Panc1 (cell line): ENCODE results near the gene RPS15.
"Not testable (repeated sequence)": the region's sequence is repeated elsewhere in the genome, so short reads cannot be mapped to it uniquely, and the experiment has no call there.

ENCODE experiments used
- CTCF ChIP-seq: fragments of 450-650 bp; IDR thresholded peaks from 2 replicates; pipeline ENCODE4 v1.5.1; 2017; ENCODE audit warnings: mild to moderate bottlenecking
- POLR2AphosphoS5 ChIP-seq: IDR thresholded peaks from 2 replicates; pipeline ENCODE4 v1.6.1; 2012; ENCODE audit warnings: mild to moderate bottlenecking, low read depth, low read length, moderate library complexity
- REST ChIP-seq, 2 experiments: IDR thresholded peaks; 2 replicates each; pipeline ENCODE4 v1.6.1; 2011 to 2012; ENCODE audit warnings: low read depth in 2 of 2, control low read depth in 1 of 2, low read length in 1 of 2, mild to moderate bottlenecking in 1 of 2, moderate library complexity in 1 of 2; ENCODE audit not compliant: insufficient read depth in 1 of 2
- SIN3A ChIP-seq: IDR thresholded peaks from 2 replicates; pipeline ENCODE4 v1.6.1; 2012; ENCODE audit warnings: low read depth, mild to moderate bottlenecking, low read length, moderate library complexity, borderline replicate concordance; ENCODE audit not compliant: insufficient read depth

GRCh38 chr19:1439525-1440417 lies 1.6 kb downstream of the RPS15 start:
- TF ChIP-seq CTCF; POLR2AphosphoS5; REST (IDR thresholded peaks at IDR 0.05; ENCODE audit: insufficient read depth in 1 of 2, low read depth in 2 of 2, low read length in 1 of 2); SIN3A: not testable (repeated sequence)
